Measurements from ENCODE around the gene MRNIP.
"Not testable (repeated sequence)": the region's sequence is repeated elsewhere in the genome, so short reads cannot be mapped to it uniquely, and the experiment has no call there.

The MRNIP gene

GRCh38 chr5:179792612-179793467 is 65.8 kb downstream of the MRNIP start:
- no peak for DNase-seq (ENCODE audit: low read depth in 2 of 2)

GRCh38 chr5:179791881-179792611 is 66.6 kb downstream of the MRNIP start:
- DNase-seq (ENCODE audit: low read depth in 2 of 2) = no peak

- not testable (repeated sequence) for DNase-seq (ENCODE audit: low read depth in 2 of 2)
Observed at GRCh38 chr5:179789278-179789677, 69.3 kb downstream of the MRNIP start.

GRCh38 chr5:179788193-179788854 is 70.3 kb downstream of the MRNIP start:
- DNase-seq (ENCODE audit: low read depth in 2 of 2) = no peak
